ENCODE data around the gene ADAMTS13.

ADAMTS13 gene

DNA sequence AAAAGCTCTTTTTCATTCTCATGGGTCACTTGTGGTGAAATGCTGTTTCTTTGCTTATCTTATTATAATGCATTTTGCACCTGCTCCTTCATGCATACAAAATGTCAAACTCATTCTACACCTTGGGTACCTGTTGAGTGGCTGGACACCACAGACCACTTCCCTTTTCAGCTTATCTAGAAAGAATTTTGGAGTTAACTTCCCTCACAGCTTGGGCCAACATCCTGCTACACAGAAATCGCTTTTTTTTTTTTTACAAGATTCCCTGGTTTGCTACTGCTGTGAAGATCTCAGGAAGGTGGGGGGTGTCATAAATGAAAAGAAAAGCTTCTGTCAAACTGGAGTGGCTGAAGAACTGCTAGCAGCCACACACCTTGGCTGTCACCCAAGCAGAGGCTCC lies 7.0 kb upstream of the ADAMTS13 start:
- no peak for DNase-seq (ENCODE audit: low read depth)
- no peak overlapping the region for H3K4me3 ChIP-seq (ENCODE audit: low read length)
- TF ChIP-seq, protein P1, sequence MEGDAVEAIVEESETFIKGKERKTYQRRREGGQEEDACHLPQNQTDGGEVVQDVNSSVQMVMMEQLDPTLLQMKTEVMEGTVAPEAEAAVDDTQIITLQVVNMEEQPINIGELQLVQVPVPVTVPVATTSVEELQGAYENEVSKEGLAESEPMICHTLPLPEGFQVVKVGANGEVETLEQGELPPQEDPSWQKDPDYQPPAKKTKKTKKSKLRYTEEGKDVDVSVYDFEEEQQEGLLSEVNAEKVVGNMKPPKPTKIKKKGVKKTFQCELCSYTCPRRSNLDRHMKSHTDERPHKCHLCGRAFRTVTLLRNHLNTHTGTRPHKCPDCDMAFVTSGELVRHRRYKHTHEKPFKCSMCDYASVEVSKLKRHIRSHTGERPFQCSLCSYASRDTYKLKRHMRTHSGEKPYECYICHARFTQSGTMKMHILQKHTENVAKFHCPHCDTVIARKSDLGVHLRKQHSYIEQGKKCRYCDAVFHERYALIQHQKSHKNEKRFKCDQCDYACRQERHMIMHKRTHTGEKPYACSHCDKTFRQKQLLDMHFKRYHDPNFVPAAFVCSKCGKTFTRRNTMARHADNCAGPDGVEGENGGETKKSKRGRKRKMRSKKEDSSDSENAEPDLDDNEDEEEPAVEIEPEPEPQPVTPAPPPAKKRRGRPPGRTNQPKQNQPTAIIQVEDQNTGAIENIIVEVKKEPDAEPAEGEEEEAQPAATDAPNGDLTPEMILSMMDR (IDR thresholded peaks at IDR 0.05; ENCODE audit: insufficient read depth, low read depth, low read length, missing control alignments), result no peak

DNA sequence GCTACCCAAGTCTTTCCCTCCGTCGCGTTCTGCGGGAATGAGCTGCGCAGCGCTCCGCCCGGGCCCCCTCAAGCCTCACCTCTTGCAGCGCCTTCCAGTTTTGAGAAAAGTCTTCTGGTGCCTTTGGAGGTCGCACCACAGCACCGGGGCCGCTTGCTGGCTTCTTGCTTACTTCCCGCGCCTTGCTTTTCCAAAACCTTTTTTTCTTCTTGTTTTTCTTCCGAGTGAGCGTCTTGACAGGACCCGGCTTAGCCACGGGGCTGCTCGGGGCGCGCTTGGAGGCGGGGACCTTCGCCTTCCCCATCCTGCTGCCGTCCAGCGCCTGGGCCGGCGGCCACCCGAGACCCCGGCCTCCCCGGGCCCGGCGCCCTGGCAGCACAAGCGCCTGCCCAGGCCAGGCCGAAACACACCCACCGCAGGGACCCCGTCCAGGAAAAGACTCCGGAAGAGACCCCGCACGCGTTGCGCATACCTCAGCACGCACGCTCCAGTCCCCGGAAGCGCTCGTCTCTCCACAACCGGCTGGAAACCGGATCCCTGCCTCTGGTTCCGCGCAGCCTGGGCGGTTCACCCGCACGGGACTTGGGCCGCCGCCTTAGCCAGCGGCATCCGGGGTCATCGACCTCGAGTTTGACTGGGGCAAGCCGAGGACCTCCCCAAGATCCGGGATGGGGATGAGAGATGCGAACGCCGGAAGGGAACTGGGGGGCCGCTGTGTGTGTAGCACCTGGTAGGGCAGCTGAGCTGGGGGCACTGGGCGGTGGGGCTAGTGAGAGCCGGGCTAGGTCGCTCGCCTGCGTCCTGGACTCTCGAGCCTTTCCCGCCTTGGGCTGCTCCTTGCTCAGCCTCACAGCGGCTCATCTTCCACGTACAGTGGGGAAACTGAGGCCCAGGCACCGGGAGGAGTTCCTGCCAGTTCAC lies 4.4 kb upstream of the ADAMTS13 start, which contains the start of gene REXO4:
Gene REXO4, minus strand, starts transcription at position 470 of the 921 bp plus-strand sequence. Its CDS starts 166 bp downstream, at position 304.
- TF ChIP-seq, protein P1 (IDR thresholded peaks at IDR 0.05; ENCODE audit: insufficient read depth, low read depth, low read length, missing control alignments), result no peak
- H3K4me3 ChIP-seq (ENCODE audit: low read length), result peak within 1 kb of the TSS; percentile 93
- DNase-seq (ENCODE audit: low read depth), result peak; percentile 84

DNA sequence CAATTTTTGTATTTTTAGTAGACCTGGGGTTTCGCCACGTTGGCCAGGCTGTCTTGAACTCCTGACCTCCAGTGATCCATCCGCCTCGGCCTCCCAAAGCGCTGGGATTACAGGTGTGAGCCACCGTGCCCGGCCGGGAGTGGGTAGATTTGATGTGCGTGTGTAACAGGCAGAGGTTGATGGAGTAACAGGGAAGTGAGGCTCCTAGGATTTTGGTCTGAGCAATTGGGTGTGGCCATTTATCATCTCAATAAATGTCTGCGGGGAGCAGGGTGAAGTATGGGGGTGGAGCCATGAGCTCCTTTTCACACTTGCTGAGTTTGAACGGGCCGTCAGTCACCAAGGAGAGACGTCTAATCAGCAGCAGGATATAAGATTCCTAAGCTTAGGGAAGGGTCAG lies 3.2 kb upstream of the ADAMTS13 start:
- H3K4me3 ChIP-seq (ENCODE audit: low read length), result peak overlapping the region; percentile 93
- peak; percentile 15 for DNase-seq (ENCODE audit: low read depth)
- TF ChIP-seq, protein P1 (IDR thresholded peaks at IDR 0.05; ENCODE audit: insufficient read depth, low read depth, low read length, missing control alignments), result no peak

- TF ChIP-seq, protein P1 (IDR thresholded peaks at IDR 0.05; ENCODE audit: insufficient read depth, low read depth, low read length, missing control alignments), result no peak
- no peak for DNase-seq (ENCODE audit: low read depth)
- no peak overlapping the region for H3K4me3 ChIP-seq (ENCODE audit: low read length)
Observed at GRCh38 chr9:133420392-133420827, 1.8 kb upstream of the ADAMTS13 start.

GRCh38 chr9:133423216-133423615 lies 1.0 kb downstream of the ADAMTS13 start:
- TF ChIP-seq, protein P1 (IDR thresholded peaks at IDR 0.05; ENCODE audit: insufficient read depth, low read depth, low read length, missing control alignments), result no peak
- DNase-seq (ENCODE audit: low read depth), result no peak
- no peak overlapping the region for H3K4me3 ChIP-seq (ENCODE audit: low read length)

- no peak overlapping the region for H3K4me3 ChIP-seq (ENCODE audit: low read length)
- DNase-seq (ENCODE audit: low read depth), result no peak
- TF ChIP-seq, protein P1 (IDR thresholded peaks at IDR 0.05; ENCODE audit: insufficient read depth, low read depth, low read length, missing control alignments), result no peak
Observed at GRCh38 chr9:133424187-133424586, 2.0 kb downstream of the ADAMTS13 start.

All from epithelial cell of esophagus (primary cell).